GM12878 (cell line): ENCODE measurements around the gene RPS6KA4. TPM values are rescaled to one million over a fixed set of nuclear protein-coding genes. Genes with fewer than 3 reads are reported as not detected.

Experiments
- ATAC-seq: fragments of 200-7000 bp; cut with Tn5 transposase; 3 replicates; pipeline ENCODE4 v1.9.1; 2020; ENCODE audit warnings: mild to moderate bottlenecking, moderate library complexity
- BruUV-seq: library from RNA; stranded (reverse); fragments of 400-500 nt; replicated peaks from 2 replicates; lab custom pipeline; 2021; lab: Mats Ljungman, UMichigan
- CTCF ChIA-PET: fragments of 300-600 bp; sonication (Branson Sonifier 250); formaldehyde crosslinking; extraction: SDS; loops from one replicate; lab custom pipeline; 2021; ENCODE audit warnings: inconsistent platforms; lab: Yijun Ruan, JAX
- POLR2A ChIA-PET: fragments of 350-600 bp; formaldehyde crosslinking; extraction: SDS; loops from one replicate; lab custom pipeline; 2021; ENCODE audit warnings: inconsistent platforms; lab: Charles Lee
- RAD21 ChIA-PET: fragments of 300-600 bp; sonication (Branson Sonifier 250); formaldehyde crosslinking; loops from one replicate; lab custom pipeline; 2023; ENCODE audit warnings: antibody characterized with exemption; ENCODE audit not compliant: unreplicated experiment; lab: Charles Lee
- SMC1A ChIA-PET: fragments of 300-600 bp; sonication (Branson Sonifier 250); formaldehyde crosslinking; loops from one replicate; lab custom pipeline; 2023; ENCODE audit not compliant: unreplicated experiment, uncharacterized antibody; lab: Charles Lee
- DNase-seq: peaks from one replicate; pipeline ENCODE4 v3.0.0-alpha.2; 2011; ENCODE audit warnings: low read depth, low spot score
- FAIRE-seq: peaks from 3 replicates; lab custom pipeline; 2011; peaks lifted over from hg19 to GRCh38; lab: Jason Lieb, UNC
- H2AFZ ChIP-seq: 2 replicates; pipeline ENCODE4 v1.6.0; 2011; ENCODE audit warnings: low read depth, low read length, control low read depth; ENCODE audit not compliant: control insufficient read depth
- H3K27ac ChIP-seq: 2 replicates; pipeline ENCODE4 v1.5.1; 2011; ENCODE audit warnings: control low read depth; ENCODE audit not compliant: control insufficient read depth, insufficient read depth
- H3K27me3 ChIP-seq, 2 experiments: replicated peaks in 1 of 2; 2 replicates each; pipeline versions ENCODE4 v1.6.0 to v1.6.1; 2011; ENCODE audit warnings: low read length in 1 of 2; ENCODE audit not compliant: control insufficient read depth in 2 of 2, insufficient read depth in 2 of 2
- H3K36me3 ChIP-seq, 2 experiments: 2 replicates each; pipeline ENCODE4 v1.5.1; 2011; ENCODE audit warnings: low read length in 1 of 2; ENCODE audit not compliant: control insufficient read depth in 2 of 2, insufficient read depth in 2 of 2
- H3K4me1 ChIP-seq: 2 replicates; pipeline ENCODE4 v1.6.1; 2011; ENCODE audit warnings: mild to moderate bottlenecking, low read length, moderate library complexity, mixed read lengths; ENCODE audit not compliant: control insufficient read depth, insufficient read depth
- H3K4me2 ChIP-seq: 2 replicates; pipeline ENCODE4 v1.6.0; 2011; ENCODE audit warnings: control low read depth; ENCODE audit not compliant: control insufficient read depth, insufficient read depth
- H3K4me3 ChIP-seq: fragments of 200-600 bp; sonication (generic); 2 replicates; pipeline ENCODE4 v1.5.1; 2016
- H3K79me2 ChIP-seq: 2 replicates; pipeline ENCODE4 v1.6.0; 2011; ENCODE audit warnings: low read length; ENCODE audit not compliant: control insufficient read depth, insufficient read depth
- H3K9ac ChIP-seq: 2 replicates; pipeline ENCODE4 v1.8.0; 2011; ENCODE audit warnings: low read length, control low read depth, mixed read lengths; ENCODE audit not compliant: control insufficient read depth, insufficient read depth
- H3K9me3 ChIP-seq: replicated peaks from 3 replicates; pipeline ENCODE4 v1.5.1; 2011; ENCODE audit warnings: mild to moderate bottlenecking, low read length; ENCODE audit not compliant: control insufficient read depth, insufficient read depth
- H4K20me1 ChIP-seq: 2 replicates; pipeline ENCODE4 v1.6.0; 2011; ENCODE audit not compliant: control insufficient read depth, insufficient read depth
- CHD1 ChIP-seq: IDR thresholded peaks from 2 replicates; pipeline ENCODE4 v1.6.1; 2012; ENCODE audit warnings: low read depth, low read length, improper control_type of control experiment
- CREB1 ChIP-seq: IDR thresholded peaks from 2 replicates; pipeline ENCODE4 v1.6.1; 2012; ENCODE audit warnings: low read depth, mild to moderate bottlenecking, inconsistent platforms
- EGR1 ChIP-seq, 2 experiments: IDR thresholded peaks; 1 replicate in 1 of 2; 2 replicates in 1 of 2; pipeline ENCODE4 v1.6.1; 2011 to 2012; ENCODE audit warnings: low read depth in 2 of 2, low read length in 2 of 2, borderline replicate concordance in 1 of 2, mild to moderate bottlenecking in 1 of 2, moderate library complexity in 1 of 2
- EZH2 ChIP-seq: IDR thresholded peaks from 2 replicates; pipeline ENCODE4 v1.6.1; 2012; ENCODE audit warnings: low read depth, mild to moderate bottlenecking, control low read depth, inconsistent platforms, low read length, borderline replicate concordance; ENCODE audit not compliant: control insufficient read depth
- GATAD2B ChIP-seq: fragments of 450-650 bp; conservative IDR thresholded peaks from 2 replicates; pipeline ENCODE4 v1.6.1; 2017; ENCODE audit warnings: low read depth, mild to moderate bottlenecking, moderate library complexity
- POLR2A ChIP-seq: IDR thresholded peaks from 2 replicates; pipeline ENCODE4 v1.6.1; 2011; ENCODE audit warnings: low read depth, mild to moderate bottlenecking, low read length
- RBBP5 ChIP-seq: fragments of 200-600 bp; sonication (generic); conservative IDR thresholded peaks from 2 replicates; pipeline ENCODE4 v1.6.1; 2016
- SUPT20H ChIP-seq: IDR thresholded peaks from 2 replicates; pipeline ENCODE4 v1.6.1; 2011; ENCODE audit warnings: low read depth, mild to moderate bottlenecking, low read length, moderate library complexity, borderline replicate concordance; ENCODE audit not compliant: control insufficient read depth
- TCF7 ChIP-seq: IDR thresholded peaks from 2 replicates; pipeline ENCODE4 v1.6.1; 2014; ENCODE audit warnings: antibody characterized with exemption, borderline replicate concordance
- WRNIP1 ChIP-seq: IDR thresholded peaks from 2 replicates; pipeline ENCODE4 v1.6.1; 2011; ENCODE audit warnings: low read depth, low read length, improper control_type of control experiment, borderline replicate concordance
- YY1 ChIP-seq: IDR thresholded peaks from 2 replicates; pipeline ENCODE4 v1.6.1; 2011; ENCODE audit warnings: low read depth, mild to moderate bottlenecking, low read length
- WGBS: methylation state at CpG from one replicate; pipeline ENCODE4 v1.1.6; 2016; ENCODE audit warnings: low lambda C conversion rate; ENCODE audit not compliant: insufficient replicate concordance, insufficient coverage; ENCODE audit errors: missing lambda C conversion rate; 5-methylcytosine and 5-hydroxymethylcytosine counted together
- in situ Hi-C: fragments of 300-500 bp; cut with MboI; formaldehyde crosslinking; loops from 9 replicates; pipeline ENCODE4 v1.14.3; 2018; ENCODE audit warnings: mixed read lengths
- intact Hi-C: fragments of 100-400 bp; cut with micrococcal nuclease; formaldehyde crosslinking; loops from one replicate; pipeline ENCODE4 v1.14.2; 2022; ENCODE audit not compliant: unreplicated experiment
- polyA plus RNA-seq, 11 experiments: library from polyadenylated mRNA; depleted of rRNA in 4 of 11; unstranded in 6 of 11; stranded (reverse) in 5 of 11; fragments of >200 nt; fragmentation: Nextera tagmentation in 4 of 11; fragmentation: Illumina TruSeq in 1 of 11; extraction: Ambion mirVana in 4 of 11; extraction: Trizol in 1 of 11; gene quantifications; 1 replicate in 1 of 11; 2 replicates in 10 of 11; pipeline versions ENCODE4 v1.2.1 to v1.2.3, GENCODE V29; 2011 to 2016; ENCODE audit warnings: inconsistent platforms in 2 of 11, missing spikeins in 2 of 11, low read depth in 1 of 11
- total RNA-seq, 4 experiments: library from RNA; depleted of rRNA in 3 of 4; stranded (reverse); fragments of >200 nt in 3 of 4; fragmentation: Illumina TruSeq in 1 of 4; extraction: Trizol in 1 of 4; gene quantifications; 2 replicates each; pipeline versions ENCODE4 v1.2.1 to v1.2.3, GENCODE V29; 2013 to 2021

Gene RPS6KA4
- total and polyA plus RNA-seq, 10 of the 15 experiments (the other 5 are each of a cell fraction or from before 2014, with no cell fraction given): 0.34 to 32.6 (median 11.3) TPM

GRCh38 chr11:64327993-64328392 is 31.0 kb upstream of the RPS6KA4 start:
- Histone ChIP-seq H2AFZ (no peak overlapping the region), H3K4me2 (no peak overlapping the region), H3K9ac (no peak overlapping the region), H3K79me2 (no peaks in the 10 kb centered on the region), H3K36me3 (no peaks in the 10 kb centered on the region), H3K4me1 (peaks cover 12% of the 10 kb centered on the region), H3K9me3 (no peaks in the 10 kb centered on the region; the same call in 2 of the 3 replicates), H3K4me3 (no peak overlapping the region), H4K20me1 (no peaks in the 10 kb centered on the region), H3K27ac (no peak overlapping the region), H3K27me3 (no peaks in the 10 kb centered on the region)
- ChIA-PET SMC1A (no interaction called here), CTCF (interaction anchor here (1.3 to 1.4 kb wide), 3 partner anchors 23 to 27 kb away, joined by 4 to 6 read pairs (median 5); no protein-coding TSS in a partner anchor), POLR2A (interaction anchor here (0.5 to 1.2 kb wide), 4 partner anchors 10 to 85 kb away, joined by 3 to 7 read pairs (median 4); partner anchors contain the start of gene PRDX5), RAD21 (interaction anchor here (1.1 kb wide), 1 partner anchor 10 kb away, joined by 4 read pairs; the partner anchor contains the start of gene PRDX5)
- FAIRE-seq: no peak
- DNase-seq: no peak
- intact Hi-C loops: no loop called here
- no TSS peak for BruUV-seq
- in situ Hi-C loops: no loop called here
- no peak for ATAC-seq
- WGBS: 94% methylated on average over 3 of the region's 3 CpGs
- TF ChIP-seq SUPT20H: no peak
- no peak for TF ChIP-seq RBBP5
- no peak for TF ChIP-seq POLR2A
- no peak for TF ChIP-seq YY1
- TF ChIP-seq TCF7: no peak
- no peak for TF ChIP-seq GATAD2B
- no peak for TF ChIP-seq EGR1 (IDR thresholded peaks at IDR 0.05; ENCODE audit: borderline replicate concordance in 1 of 2, low read depth in 2 of 2, low read length in 2 of 2)
- TF ChIP-seq CREB1: no peak
- no peak for TF ChIP-seq EZH2
- no peak for TF ChIP-seq WRNIP1
- TF ChIP-seq CHD1: no peak
